MM.1S (cell line): Measurements from ENCODE around the gene ZFAND6.

Source experiments
- DNase-seq: peaks from one replicate; pipeline ENCODE4 v3.0.0-alpha.2; 2015
- H2AFZ ChIP-seq: fragments of 300-600 bp; sonication (generic); 2 replicates; pipeline ENCODE4 v1.6.0; 2016; ENCODE audit warnings: antibody characterized with exemption, low read length
- H3F3A ChIP-seq: fragments of 300-600 bp; sonication (generic); 2 replicates; pipeline ENCODE4 v1.6.1; 2016; ENCODE audit warnings: mild to moderate bottlenecking, antibody characterized with exemption, low read length, moderate library complexity, mixed read lengths; ENCODE audit not compliant: insufficient read depth
- H3K27ac ChIP-seq: fragments of 300-600 bp; sonication (generic); 2 replicates; pipeline ENCODE4 v1.5.1; 2016; ENCODE audit warnings: mild to moderate bottlenecking, low read length
- H3K27me3 ChIP-seq: fragments of 300-600 bp; sonication (generic); replicated peaks from 2 replicates; pipeline ENCODE4 v1.6.0; 2016; ENCODE audit warnings: low read length; ENCODE audit not compliant: insufficient read depth
- H3K36me3 ChIP-seq: fragments of 300-600 bp; sonication (generic); replicated peaks from 2 replicates; pipeline ENCODE4 v1.6.1; 2016; ENCODE audit warnings: mild to moderate bottlenecking, low read length, mixed read lengths; ENCODE audit not compliant: insufficient read depth
- H3K4me1 ChIP-seq: fragments of 300-600 bp; sonication (generic); 2 replicates; pipeline ENCODE4 v1.6.1; 2016; ENCODE audit warnings: low read length, mixed read lengths
- H3K4me2 ChIP-seq: fragments of 300-600 bp; sonication (generic); 2 replicates; pipeline ENCODE4 v1.6.0; 2016; ENCODE audit warnings: low read depth, low read length
- H3K4me3 ChIP-seq: fragments of 300-600 bp; sonication (generic); 2 replicates; pipeline ENCODE4 v1.5.1; 2016; ENCODE audit warnings: low read length, mixed read lengths
- H3K79me2 ChIP-seq: fragments of 300-600 bp; sonication (generic); 2 replicates; pipeline ENCODE4 v1.6.1; 2016; ENCODE audit warnings: mixed run types, low read length, mixed read lengths
- H3K9ac ChIP-seq: fragments of 300-600 bp; sonication (generic); 2 replicates; pipeline ENCODE4 v1.6.1; 2016; ENCODE audit warnings: low read length, mixed read lengths
- H3K9me2 ChIP-seq: fragments of 300-600 bp; sonication (generic); replicated peaks from 2 replicates; pipeline ENCODE4 v1.6.1; 2016; ENCODE audit warnings: mild to moderate bottlenecking, low read length, mixed read lengths; ENCODE audit not compliant: insufficient read depth
- H3K9me3 ChIP-seq: fragments of 300-600 bp; sonication (generic); replicated peaks from 2 replicates; pipeline ENCODE4 v1.6.1; 2016; ENCODE audit warnings: mild to moderate bottlenecking, low read length, mixed read lengths; ENCODE audit not compliant: insufficient read depth
- H4K20me1 ChIP-seq: fragments of 300-600 bp; sonication (generic); 2 replicates; pipeline ENCODE4 v1.6.1; 2016; ENCODE audit warnings: mild to moderate bottlenecking, low read length, moderate library complexity, mixed read lengths; ENCODE audit not compliant: insufficient read depth
- CTCF ChIP-seq: fragments of 300-600 bp; sonication (generic); IDR thresholded peaks from 2 replicates; pipeline ENCODE4 v1.5.1; 2016; ENCODE audit warnings: antibody characterized with exemption, low read length, mixed read lengths
- EZH2 ChIP-seq: fragments of 300-600 bp; sonication (generic); optimal IDR thresholded peaks from 2 replicates; pipeline ENCODE3; 2017; ENCODE audit warnings: low read depth, mild to moderate bottlenecking, antibody characterized with exemption, low read length, mixed read lengths
- EZH2phosphoT487 ChIP-seq: fragments of 300-600 bp; sonication (generic); IDR thresholded peaks from 2 replicates; pipeline ENCODE4 v1.6.1; 2018; ENCODE audit warnings: antibody characterized with exemption, low read length

Gene ZFAND6

GRCh38 chr15:80090879-80091503, 31.5 kb downstream of the ZFAND6 start:
- no peak overlapping the region for H3K9ac ChIP-seq
- H3K4me2 ChIP-seq: no peak overlapping the region
- no peak overlapping the region for H3K27ac ChIP-seq
- H3F3A ChIP-seq: no peaks in the 10 kb centered on the region; the same call in 1 of the 2 replicates
- no peak overlapping the region for H2AFZ ChIP-seq
- no peaks in the 10 kb centered on the region for H4K20me1 ChIP-seq
- H3K79me2 ChIP-seq: peaks cover 76% of the 10 kb centered on the region
- H3K36me3 ChIP-seq: no peaks in the 10 kb centered on the region
- H3K9me3 ChIP-seq: no peaks in the 10 kb centered on the region
- H3K27me3 ChIP-seq: no peaks in the 10 kb centered on the region
- H3K9me2 ChIP-seq: no peaks in the 10 kb centered on the region
- TF ChIP-seq EZH2phosphoT487: no peak
- TF ChIP-seq CTCF: peak; percentile 43
- no peak for TF ChIP-seq EZH2
- H3K4me1 ChIP-seq: no peaks in the 10 kb centered on the region
- DNase-seq: peak; percentile 14
- no peak overlapping the region for H3K4me3 ChIP-seq

GRCh38 chr15:80093854-80094418, 34.5 kb downstream of the ZFAND6 start:
- Histone ChIP-seq H4K20me1 (no peaks in the 10 kb centered on the region), H3F3A (no peaks in the 10 kb centered on the region; the same call in 1 of the 2 replicates), H3K9me3 (no peaks in the 10 kb centered on the region), H3K9ac (no peak overlapping the region), H3K4me1 (no peaks in the 10 kb centered on the region), H3K36me3 (no peaks in the 10 kb centered on the region), H3K27me3 (no peaks in the 10 kb centered on the region), H3K27ac (no peak overlapping the region), H2AFZ (no peak overlapping the region), H3K79me2 (peaks cover 71% of the 10 kb centered on the region), H3K4me2 (no peak overlapping the region), H3K4me3 (no peak overlapping the region), H3K9me2 (no peaks in the 10 kb centered on the region)
- DNase-seq: no peak
- TF ChIP-seq EZH2 (no peak), EZH2phosphoT487 (no peak), CTCF (no peak)

GRCh38 chr15:80095511-80095910, 36.0 kb downstream of the ZFAND6 start:
- Histone ChIP-seq H3K4me3 (no peak overlapping the region), H3K27me3 (no peaks in the 10 kb centered on the region), H3K27ac (no peak overlapping the region), H2AFZ (no peak overlapping the region), H3K79me2 (peaks cover 69% of the 10 kb centered on the region), H3K9ac (no peak overlapping the region), H3K4me2 (no peak overlapping the region), H3K4me1 (peaks cover 8% of the 10 kb centered on the region; the same call in 1 of the 2 replicates), H3F3A (no peaks in the 10 kb centered on the region), H3K36me3 (no peaks in the 10 kb centered on the region), H3K9me2 (no peaks in the 10 kb centered on the region), H4K20me1 (no peaks in the 10 kb centered on the region), H3K9me3 (no peaks in the 10 kb centered on the region)
- TF ChIP-seq CTCF: no peak
- TF ChIP-seq EZH2: no peak
- TF ChIP-seq EZH2phosphoT487: no peak
- DNase-seq: no peak
